Neutrophil (primary cell): ENCODE results near the gene MRPS5.

Experiments
- H3K27ac ChIP-seq: fragments of 200-600 bp; sonication (generic); 2 replicates; pipeline ENCODE4 v1.5.1; 2016; ENCODE audit warnings: mild to moderate bottlenecking, moderate library complexity
- H3K27me3 ChIP-seq: fragments of 200-600 bp; sonication (generic); 2 replicates; pipeline ENCODE4 v1.6.0; 2016; ENCODE audit warnings: mild to moderate bottlenecking
- H3K36me3 ChIP-seq: fragments of 200-600 bp; sonication (generic); 2 replicates; pipeline ENCODE4 v1.5.1; 2017
- H3K4me1 ChIP-seq, 2 experiments: fragments of 200-600 bp in 1 of 2; sonication (generic) in 1 of 2; 1 replicate in 1 of 2; 2 replicates in 1 of 2; pipeline versions ENCODE4 v1.5.1 to v1.6.1; 2013 to 2016; ENCODE audit warnings: low read depth in 1 of 2, low read length in 1 of 2, mild to moderate bottlenecking in 1 of 2, moderate library complexity in 1 of 2; ENCODE audit not compliant: control insufficient read depth in 1 of 2, insufficient read depth in 1 of 2
- H3K4me3 ChIP-seq, 2 experiments: fragments of 200-600 bp in 1 of 2; sonication (generic) in 1 of 2; 1 replicate in 1 of 2; 2 replicates in 1 of 2; pipeline ENCODE4 v1.5.1; 2013 to 2016; ENCODE audit warnings: low read depth in 1 of 2, low read length in 1 of 2, mild to moderate bottlenecking in 1 of 2, moderate library complexity in 1 of 2
- H3K9me3 ChIP-seq: fragments of 200-600 bp; sonication (generic); 2 replicates; pipeline ENCODE4 v1.5.1; 2016
- CTCF ChIP-seq: fragments of 200-600 bp; sonication (generic); IDR thresholded peaks from 2 replicates; pipeline ENCODE4 v1.5.1; 2016; ENCODE audit warnings: antibody characterized with exemption

The MRPS5 gene

GRCh38 chr2:95058466-95058988 is 63.1 kb downstream of the MRPS5 start:
- Histone ChIP-seq H3K27ac (no peak overlapping the region), H3K27me3 (peaks cover 12% of the 10 kb centered on the region)

GRCh38 chr2:95057535-95058370 is 63.9 kb downstream of the MRPS5 start:
- Histone ChIP-seq H3K27me3 (peaks cover 13% of the 10 kb centered on the region), H3K4me1 (no peaks in the 10 kb centered on the region)

More at GRCh38 chr2:95058466-95058988, 63.1 kb downstream of the MRPS5 start:
- Histone ChIP-seq H3K4me1 (no peaks in the 10 kb centered on the region), H3K36me3 (no peaks in the 10 kb centered on the region), H3K9me3 (no peaks in the 10 kb centered on the region), H3K4me3 (no peak overlapping the region)
- TF ChIP-seq CTCF = no peak

GRCh38 chr2:95056461-95057459 is 64.8 kb downstream of the MRPS5 start:
- TF ChIP-seq CTCF = no peak
- H3K27me3 ChIP-seq = peaks cover 13% of the 10 kb centered on the region
- no peak overlapping the region for H3K4me3 ChIP-seq

More at GRCh38 chr2:95057535-95058370, 63.9 kb downstream of the MRPS5 start:
- no peak overlapping the region for H3K27ac ChIP-seq
- TF ChIP-seq CTCF = no peak
- no peak overlapping the region for H3K4me3 ChIP-seq
- no peaks in the 10 kb centered on the region for H3K9me3 ChIP-seq
- H3K36me3 ChIP-seq = no peaks in the 10 kb centered on the region

GRCh38 chr2:95056044-95056443 is 65.6 kb downstream of the MRPS5 start:
- Histone ChIP-seq H3K4me3 (no peak overlapping the region), H3K27ac (no peak overlapping the region), H3K9me3 (no peaks in the 10 kb centered on the region), H3K27me3 (peaks cover 13% of the 10 kb centered on the region), H3K36me3 (no peaks in the 10 kb centered on the region), H3K4me1 (no peaks in the 10 kb centered on the region)
- TF ChIP-seq CTCF = no peak

More at GRCh38 chr2:95056461-95057459, 64.8 kb downstream of the MRPS5 start:
- Histone ChIP-seq H3K4me1 (no peaks in the 10 kb centered on the region), H3K9me3 (no peaks in the 10 kb centered on the region), H3K36me3 (no peaks in the 10 kb centered on the region), H3K27ac (no peak overlapping the region)

GRCh38 chr2:95055262-95055661 is 66.3 kb downstream of the MRPS5 start:
- Histone ChIP-seq H3K27ac (no peak overlapping the region), H3K9me3 (no peaks in the 10 kb centered on the region), H3K4me3 (no peak overlapping the region), H3K27me3 (peaks cover 13% of the 10 kb centered on the region), H3K4me1 (no peaks in the 10 kb centered on the region), H3K36me3 (no peaks in the 10 kb centered on the region)
- TF ChIP-seq CTCF = no peak
